ENCODE data around the gene MAD2L1. TPM values are rescaled to one million over a fixed set of nuclear protein-coding genes. Genes with fewer than 3 reads are reported as not detected.
"Not testable (repeated sequence)": the region's sequence is repeated elsewhere in the genome, so short reads cannot be mapped to it uniquely, and the experiment has no call there.

Gene MAD2L1
- total and polyA plus RNA-seq, 3 donors from 2014 or later: 6.3 to 24.4 (median 11.1) TPM

- Histone ChIP-seq H3K4me3 (no peak overlapping the region), H3K36me3 (ENCODE audit: low read depth, missing control alignments) (no peaks in the 10 kb centered on the region), H3K27me3 (no peaks in the 10 kb centered on the region), H3K9me3 (no peaks in the 10 kb centered on the region), H3K4me1 (no peaks in the 10 kb centered on the region), H3K27ac (no peak overlapping the region)
- TF ChIP-seq POLR2A (IDR thresholded peaks at IDR 0.05) (no peak), CTCF (IDR thresholded peaks at IDR 0.05) (no peak)
- 81 to 92% methylated on average over 2 of the region's 2 CpGs for WGBS, 2 donors
- intact Hi-C loops (cut with DNase I; ENCODE audit: low total_unique reads): no loop called here
- DNase-seq: no peak
Observed at GRCh38 chr4:120096508-120097297, 30.1 kb upstream of the MAD2L1 start.

- WGBS, 2 donors: 82 to 95% methylated on average over 2 of the region's 2 CpGs
- no peaks in the 10 kb centered on the region for H3K4me1 ChIP-seq
- intact Hi-C loops (cut with DNase I; ENCODE audit: low total_unique reads): no loop called here
- no peak overlapping the region for H3K27ac ChIP-seq
- H3K4me3 ChIP-seq: no peak overlapping the region
- H3K9me3 ChIP-seq: no peaks in the 10 kb centered on the region
- no peaks in the 10 kb centered on the region for H3K27me3 ChIP-seq
- no peak for DNase-seq
- TF ChIP-seq CTCF (IDR thresholded peaks at IDR 0.05) (no peak), POLR2A (IDR thresholded peaks at IDR 0.05) (no peak)
- no peaks in the 10 kb centered on the region for H3K36me3 ChIP-seq (ENCODE audit: low read depth, missing control alignments)
Observed at GRCh38 chr4:120088507-120088906, 21.9 kb upstream of the MAD2L1 start.

- H3K27me3 ChIP-seq; intact Hi-C loops (cut with DNase I; ENCODE audit: low total_unique reads); DNase-seq; H3K4me3 ChIP-seq; H3K9me3 ChIP-seq; H3K36me3 ChIP-seq (ENCODE audit: low read depth, missing control alignments); H3K27ac ChIP-seq; H3K4me1 ChIP-seq: not testable (repeated sequence)
- 53 to 62% methylated on average over 1 of the region's 1 CpG for WGBS, 2 donors
Observed at GRCh38 chr4:120088066-120088465, 21.4 kb upstream of the MAD2L1 start.

- no peaks in the 10 kb centered on the region for H3K4me1 ChIP-seq
- no peaks in the 10 kb centered on the region for H3K36me3 ChIP-seq (ENCODE audit: low read depth, missing control alignments)
- TF ChIP-seq CTCF (IDR thresholded peaks at IDR 0.05) (no peak), POLR2A (IDR thresholded peaks at IDR 0.05) (no peak)
- H3K27me3 ChIP-seq: no peaks in the 10 kb centered on the region
- no peaks in the 10 kb centered on the region for H3K9me3 ChIP-seq
- intact Hi-C loops (cut with DNase I; ENCODE audit: low total_unique reads): no loop called here
- DNase-seq: no peak
- H3K27ac ChIP-seq: no peak overlapping the region
- no peak overlapping the region for H3K4me3 ChIP-seq
Observed at GRCh38 chr4:120085705-120086104, 19.1 kb upstream of the MAD2L1 start.

GRCh38 chr4:120084327-120084726, 17.7 kb upstream of the MAD2L1 start:
- H3K4me1 ChIP-seq: no peaks in the 10 kb centered on the region
- H3K27me3 ChIP-seq: no peaks in the 10 kb centered on the region
- intact Hi-C loops (cut with DNase I; ENCODE audit: low total_unique reads): no loop called here
- no peaks in the 10 kb centered on the region for H3K9me3 ChIP-seq
- H3K4me3 ChIP-seq: no peak overlapping the region
- H3K36me3 ChIP-seq (ENCODE audit: low read depth, missing control alignments): no peaks in the 10 kb centered on the region
- no peak overlapping the region for H3K27ac ChIP-seq
- TF ChIP-seq CTCF (IDR thresholded peaks at IDR 0.05): no peak
- no peak for TF ChIP-seq POLR2A (IDR thresholded peaks at IDR 0.05)
- DNase-seq: no peak

All from testis (tissue), 3 donors.